Left lobe of liver (tissue), 2 donors: Measurements from ENCODE around the gene HID1. TPM values are rescaled to one million over a fixed set of nuclear protein-coding genes. Genes with fewer than 3 reads are reported as not detected.
"Not testable (repeated sequence)": the region's sequence is repeated elsewhere in the genome, so short reads cannot be mapped to it uniquely, and the experiment has no call there.

Experiments
- ATAC-seq: fragments of 200-7000 bp; cut with Tn5 transposase; one replicate; pipeline ENCODE4 v1.9.1; 2020; ENCODE audit warnings: mild to moderate bottlenecking, moderate library complexity
- DNase-seq: peaks from one replicate; pipeline ENCODE4 v3.0.0-alpha.2; 2020; ENCODE audit warnings: low spot score
- total RNA-seq: library from RNA; stranded (reverse); gene quantifications from one replicate; pipeline ENCODE4 v1.2.1, GENCODE V29; 2021
- donor health status: DM: no; HTN: no; CAD: no; lungs with moderate emphysema.
- donor health status: DM: no; HTN: yes; CAD: no.

The HID1 gene
- 5.9 TPM for total RNA-seq

- ATAC-seq = peak; percentile 76
- peak; percentile 57 for DNase-seq
Measured at GRCh38 chr17:74972107-74972972, at the start of gene HID1. HID1 (minus strand) TSS chr17:74972759; CDS start chr17:74972656, 103 bp downstream.

GRCh38 chr17:75020331-75021110, 48.0 kb upstream of the HID1 start:
- no peak for DNase-seq
- no peak for ATAC-seq

GRCh38 chr17:75019710-75020109, 47.2 kb upstream of the HID1 start:
- ATAC-seq = no peak
- no peak for DNase-seq

GRCh38 chr17:75019146-75019545, 46.6 kb upstream of the HID1 start:
- no peak for ATAC-seq
- no peak for DNase-seq

GRCh38 chr17:75013092-75013559, 40.6 kb upstream of the HID1 start:
- ATAC-seq (no peak), DNase-seq (no peak)

- peak; percentile 82 for DNase-seq
- peak; percentile 96 for ATAC-seq
Measured at GRCh38 chr17:75012346-75013091, 40.0 kb upstream of the HID1 start, which contains the start of gene MRPL58. MRPL58 (plus strand) TSS chr17:75012670; CDS start chr17:75012687, 17 bp downstream.

- ATAC-seq (no peak), DNase-seq (no peak)
Measured at GRCh38 chr17:75012096-75012345, 39.5 kb upstream of the HID1 start.

GRCh38 chr17:75011401-75012095, 39.0 kb upstream of the HID1 start:
- ATAC-seq (peak; percentile 84), DNase-seq (peak; percentile 74)

- ATAC-seq (no peak), DNase-seq (no peak)
Measured at GRCh38 chr17:75010683-75011400, 38.3 kb upstream of the HID1 start.

- DNase-seq (no peak), ATAC-seq (no peak)
Measured at GRCh38 chr17:75009139-75009724, 36.7 kb upstream of the HID1 start.

- DNase-seq (no peak), ATAC-seq (no peak)
Measured at GRCh38 chr17:75008373-75008772, 35.8 kb upstream of the HID1 start.

GRCh38 chr17:75006653-75007052, 34.1 kb upstream of the HID1 start:
- ATAC-seq (peak; percentile 38), DNase-seq (no peak)

GRCh38 chr17:75006084-75006483, 33.5 kb upstream of the HID1 start:
- not testable (repeated sequence) for ATAC-seq, DNase-seq

GRCh38 chr17:75005291-75005690, 32.7 kb upstream of the HID1 start:
- DNase-seq (no peak), ATAC-seq (no peak)

GRCh38 chr17:75004371-75004770, 31.8 kb upstream of the HID1 start:
- DNase-seq (no peak), ATAC-seq (no peak)

GRCh38 chr17:75003957-75004355, 31.4 kb upstream of the HID1 start:
- no peak for ATAC-seq
- DNase-seq = no peak

- ATAC-seq (no peak), DNase-seq (no peak)
Measured at GRCh38 chr17:75003070-75003956, 30.8 kb upstream of the HID1 start.
